ENCODE data around the gene TSPAN16. TPM values are rescaled to one million over a fixed set of nuclear protein-coding genes. Genes with fewer than 3 reads are reported as not detected.

TSPAN16 gene
- total RNA-seq, 1 experiment from 2014 or later: not detected

DNA sequence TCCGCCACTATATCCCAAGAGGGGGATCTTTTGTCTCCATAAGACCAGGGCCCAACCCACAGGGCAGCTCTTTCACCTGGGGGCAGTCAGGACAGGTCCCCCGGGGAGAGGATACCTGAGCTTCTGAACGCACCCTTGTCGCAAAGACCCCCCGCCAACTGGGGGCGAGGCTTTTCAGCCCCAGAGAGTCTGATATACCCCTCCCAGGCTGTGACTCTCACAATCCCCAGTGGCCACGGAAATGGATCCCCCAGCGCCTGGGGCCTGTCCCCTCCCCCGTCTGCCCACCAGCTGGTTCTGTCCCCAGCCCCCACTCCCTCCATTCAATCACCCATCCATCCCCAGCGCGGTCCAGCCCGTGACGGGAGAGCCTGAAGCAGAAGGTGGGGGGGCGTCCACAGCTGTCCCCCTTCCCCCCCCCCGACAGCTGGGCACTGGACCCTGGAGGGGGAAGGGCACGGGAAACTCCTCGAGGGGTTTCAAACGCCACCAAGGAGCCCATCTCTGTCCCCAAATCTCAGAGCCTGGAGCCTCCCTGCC is 34.5 kb upstream of the TSPAN16 start:
- H3K27me3 ChIP-seq (replicated peaks; ENCODE audit: insufficient read depth, low read depth, low read length, poor library complexity): no peaks in the 10 kb centered on the region
- no peak for TF ChIP-seq EZH2 (IDR thresholded peaks at IDR 0.05; ENCODE audit: borderline replicate concordance, low read depth, low read length, poor library complexity, severe bottlenecking)
- TF ChIP-seq, protein P1, sequence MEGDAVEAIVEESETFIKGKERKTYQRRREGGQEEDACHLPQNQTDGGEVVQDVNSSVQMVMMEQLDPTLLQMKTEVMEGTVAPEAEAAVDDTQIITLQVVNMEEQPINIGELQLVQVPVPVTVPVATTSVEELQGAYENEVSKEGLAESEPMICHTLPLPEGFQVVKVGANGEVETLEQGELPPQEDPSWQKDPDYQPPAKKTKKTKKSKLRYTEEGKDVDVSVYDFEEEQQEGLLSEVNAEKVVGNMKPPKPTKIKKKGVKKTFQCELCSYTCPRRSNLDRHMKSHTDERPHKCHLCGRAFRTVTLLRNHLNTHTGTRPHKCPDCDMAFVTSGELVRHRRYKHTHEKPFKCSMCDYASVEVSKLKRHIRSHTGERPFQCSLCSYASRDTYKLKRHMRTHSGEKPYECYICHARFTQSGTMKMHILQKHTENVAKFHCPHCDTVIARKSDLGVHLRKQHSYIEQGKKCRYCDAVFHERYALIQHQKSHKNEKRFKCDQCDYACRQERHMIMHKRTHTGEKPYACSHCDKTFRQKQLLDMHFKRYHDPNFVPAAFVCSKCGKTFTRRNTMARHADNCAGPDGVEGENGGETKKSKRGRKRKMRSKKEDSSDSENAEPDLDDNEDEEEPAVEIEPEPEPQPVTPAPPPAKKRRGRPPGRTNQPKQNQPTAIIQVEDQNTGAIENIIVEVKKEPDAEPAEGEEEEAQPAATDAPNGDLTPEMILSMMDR (conservative IDR thresholded peaks at IDR 0.05; ENCODE audit: low read depth, low read length): no peak
- ChIA-PET POLR2A (ENCODE audit: low non-redundant PET) (interaction anchor here (0.7 kb wide), 1 partner anchor 35 kb away, joined by 8 read pairs; no protein-coding TSS in a partner anchor), CTCF (no interaction called here)
- H3K4me3 ChIP-seq (ENCODE audit: low read depth, low read length, poor library complexity, severe bottlenecking): peak overlapping the region; percentile 79
- peaks cover 3% of the 10 kb centered on the region for H3K4me1 ChIP-seq (ENCODE audit: insufficient read depth, low read length, poor library complexity, severe bottlenecking)
- intact Hi-C loops (cut with micrococcal nuclease; ENCODE audit: unreplicated experiment): no loop called here
- H3K27ac ChIP-seq (ENCODE audit: low read depth, low read length, poor library complexity, severe bottlenecking): peak overlapping the region; percentile 63
- H3K9me3 ChIP-seq (ENCODE audit: low read depth, low read length, poor library complexity, severe bottlenecking): no peaks in the 10 kb centered on the region
- H3K36me3 ChIP-seq (ENCODE audit: insufficient read depth, low read length, poor library complexity, severe bottlenecking): no peaks in the 10 kb centered on the region
- BruUV-seq (replicated peaks): no TSS peak
- no peak for DNase-seq (ENCODE audit: low spot score)

DNA sequence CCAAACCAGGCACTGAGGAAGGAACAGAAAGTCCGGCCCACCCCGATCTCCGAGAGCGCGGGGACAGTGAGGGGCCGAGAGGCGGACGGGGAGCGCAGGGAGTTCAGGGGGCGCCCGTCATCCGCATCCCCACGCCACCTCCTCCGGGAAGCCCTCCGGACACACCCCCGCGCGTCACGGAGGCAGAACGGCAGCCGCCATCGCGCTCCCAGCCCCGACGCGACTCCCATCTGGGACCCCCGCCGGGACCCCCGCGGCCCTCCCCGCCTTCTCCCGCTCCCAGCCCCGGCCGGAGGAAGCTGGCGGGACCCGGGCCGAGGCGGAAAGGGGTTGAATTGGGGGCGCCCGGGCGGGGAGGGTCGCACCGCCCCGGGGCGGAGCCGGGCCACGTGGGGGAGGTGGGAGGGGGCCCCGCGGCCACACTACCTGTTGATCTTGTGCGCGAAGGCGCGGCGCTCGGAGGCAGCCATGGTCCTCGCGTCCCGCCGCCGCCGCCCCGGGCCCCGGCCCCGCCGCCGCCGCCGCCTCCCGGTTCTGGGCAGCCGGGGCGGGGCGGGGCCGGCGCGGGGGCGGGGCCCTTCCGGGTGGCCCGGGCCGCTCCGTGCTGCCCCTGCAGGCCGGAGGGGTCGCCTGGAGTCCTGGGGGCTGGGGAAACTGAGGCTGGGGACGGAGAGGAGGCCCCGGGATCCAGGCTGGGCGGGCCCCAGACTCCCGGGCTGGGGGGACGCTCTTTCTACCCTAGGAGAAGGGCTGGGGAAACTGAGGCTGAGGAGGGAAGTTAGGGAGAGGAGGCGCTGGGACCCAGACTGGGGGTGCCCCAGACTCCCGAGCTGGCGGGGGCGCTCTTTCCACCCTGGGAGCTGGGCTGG is 33.8 kb upstream of the TSPAN16 start, which contains the start of gene DOCK6:
Gene DOCK6 (minus strand): TSS at position 554 of the 869 bp plus-strand sequence. CDS start 84 bp downstream, at position 470.
- POLR2A ChIA-PET (ENCODE audit: low non-redundant PET): interaction anchor here (0.7 kb wide), 1 partner anchor 35 kb away, joined by 8 read pairs; no protein-coding TSS in a partner anchor
- peak; percentile 48 for DNase-seq (ENCODE audit: low spot score)
- H3K4me1 ChIP-seq (ENCODE audit: insufficient read depth, low read length, poor library complexity, severe bottlenecking): peaks cover 3% of the 10 kb centered on the region
- no peaks in the 10 kb centered on the region for H3K27me3 ChIP-seq (replicated peaks; ENCODE audit: insufficient read depth, low read depth, low read length, poor library complexity)
- no peaks in the 10 kb centered on the region for H3K36me3 ChIP-seq (ENCODE audit: insufficient read depth, low read length, poor library complexity, severe bottlenecking)
- TF ChIP-seq, protein P1 (conservative IDR thresholded peaks at IDR 0.05; ENCODE audit: low read depth, low read length): peak; percentile 43
- no peak for TF ChIP-seq EZH2 (IDR thresholded peaks at IDR 0.05; ENCODE audit: borderline replicate concordance, low read depth, low read length, poor library complexity, severe bottlenecking)
- BruUV-seq (replicated peaks): no TSS peak
- peak within 1 kb of the TSS; percentile 63 for H3K27ac ChIP-seq (ENCODE audit: low read depth, low read length, poor library complexity, severe bottlenecking)
- CTCF ChIA-PET: no interaction called here
- intact Hi-C loops (cut with micrococcal nuclease; ENCODE audit: unreplicated experiment): no loop called here
- no peaks in the 10 kb centered on the region for H3K9me3 ChIP-seq (ENCODE audit: low read depth, low read length, poor library complexity, severe bottlenecking)
- H3K4me3 ChIP-seq (ENCODE audit: low read depth, low read length, poor library complexity, severe bottlenecking): peak within 1 kb of the TSS; percentile 79

DNA sequence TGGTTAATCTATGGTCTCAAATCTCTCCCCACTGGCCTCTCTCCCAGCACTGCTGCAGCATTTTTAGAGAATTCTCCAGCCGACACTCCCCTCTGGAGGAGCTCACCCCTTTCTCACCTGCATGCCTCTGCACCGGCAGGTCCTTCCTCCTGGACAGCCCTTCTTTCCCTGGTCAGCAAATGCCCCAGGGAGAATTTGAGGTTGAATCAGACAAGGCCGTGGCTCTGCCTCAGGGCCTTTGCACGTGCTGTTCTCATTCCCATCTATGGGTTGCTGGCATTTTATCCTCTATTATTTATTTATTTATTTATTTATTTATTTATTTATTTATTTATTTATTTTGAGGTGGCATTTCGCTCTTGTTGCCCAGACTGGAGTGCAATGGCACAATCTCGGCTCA is 32.2 kb upstream of the TSPAN16 start:
- intact Hi-C loops (cut with micrococcal nuclease; ENCODE audit: unreplicated experiment): no loop called here
- no peak overlapping the region for H3K4me3 ChIP-seq (ENCODE audit: low read depth, low read length, poor library complexity, severe bottlenecking)
- BruUV-seq (replicated peaks): no TSS peak
- H3K27me3 ChIP-seq (replicated peaks; ENCODE audit: insufficient read depth, low read depth, low read length, poor library complexity): no peaks in the 10 kb centered on the region
- TF ChIP-seq, protein P1 (conservative IDR thresholded peaks at IDR 0.05; ENCODE audit: low read depth, low read length): no peak
- no peak for TF ChIP-seq EZH2 (IDR thresholded peaks at IDR 0.05; ENCODE audit: borderline replicate concordance, low read depth, low read length, poor library complexity, severe bottlenecking)
- H3K4me1 ChIP-seq (ENCODE audit: insufficient read depth, low read length, poor library complexity, severe bottlenecking): peaks cover 3% of the 10 kb centered on the region
- POLR2A ChIA-PET (ENCODE audit: low non-redundant PET): no interaction called here
- CTCF ChIA-PET: no interaction called here
- no peak for DNase-seq (ENCODE audit: low spot score)
- H3K27ac ChIP-seq (ENCODE audit: low read depth, low read length, poor library complexity, severe bottlenecking): no peak overlapping the region
- no peaks in the 10 kb centered on the region for H3K36me3 ChIP-seq (ENCODE audit: insufficient read depth, low read length, poor library complexity, severe bottlenecking)
- H3K9me3 ChIP-seq (ENCODE audit: low read depth, low read length, poor library complexity, severe bottlenecking): no peaks in the 10 kb centered on the region
